ENCODE data around the gene TSC22D4.

GRCh38 chr7:100493476-100494264 lies 14.7 kb upstream of the TSC22D4 start:
- no peak for TF ChIP-seq POLR2A (IDR thresholded peaks at IDR 0.05; ENCODE audit: low read depth, low read length)
- TF ChIP-seq POLR2AphosphoS5 (IDR thresholded peaks at IDR 0.05; ENCODE audit: low read depth, low read length): no peak
- no peak for TF ChIP-seq TAF1 (IDR thresholded peaks at IDR 0.05; ENCODE audit: low read depth, low read length)
- no peak for TF ChIP-seq POU2F2 (IDR thresholded peaks at IDR 0.05; ENCODE audit: low read depth, low read length)
- TF ChIP-seq SPI1 (IDR thresholded peaks at IDR 0.05; ENCODE audit: low read depth, low read length): no peak
- TF ChIP-seq PAX5 (IDR thresholded peaks at IDR 0.05; ENCODE audit: insufficient read depth, low read length, severe bottlenecking): no peak

Data from GM12891 (cell line).